GM19463 (cell line): ENCODE results near the gene CKAP4.
"Not testable (repeated sequence)": the region's sequence is repeated elsewhere in the genome, so short reads cannot be mapped to it uniquely, and the experiment has no call there.

ENCODE experiments used
- ATAC-seq: cut with Tn5 transposase; IDR thresholded peaks from one replicate; pipeline ENCODE4 v1.9.1; 2021; ENCODE audit warnings: mild to moderate bottlenecking, moderate library complexity; ENCODE audit not compliant: unreplicated experiment

Gene CKAP4

GRCh38 chr12:106247674-106248311 is at the start of gene CKAP4:
TSS of gene CKAP4 (minus strand) at chr12:106248020. CDS start at chr12:106247851, 169 bp downstream.
- peak; percentile 49 for ATAC-seq

GRCh38 chr12:106297075-106297474 is 49.3 kb upstream of the CKAP4 start:
- ATAC-seq: no peak

DNA sequence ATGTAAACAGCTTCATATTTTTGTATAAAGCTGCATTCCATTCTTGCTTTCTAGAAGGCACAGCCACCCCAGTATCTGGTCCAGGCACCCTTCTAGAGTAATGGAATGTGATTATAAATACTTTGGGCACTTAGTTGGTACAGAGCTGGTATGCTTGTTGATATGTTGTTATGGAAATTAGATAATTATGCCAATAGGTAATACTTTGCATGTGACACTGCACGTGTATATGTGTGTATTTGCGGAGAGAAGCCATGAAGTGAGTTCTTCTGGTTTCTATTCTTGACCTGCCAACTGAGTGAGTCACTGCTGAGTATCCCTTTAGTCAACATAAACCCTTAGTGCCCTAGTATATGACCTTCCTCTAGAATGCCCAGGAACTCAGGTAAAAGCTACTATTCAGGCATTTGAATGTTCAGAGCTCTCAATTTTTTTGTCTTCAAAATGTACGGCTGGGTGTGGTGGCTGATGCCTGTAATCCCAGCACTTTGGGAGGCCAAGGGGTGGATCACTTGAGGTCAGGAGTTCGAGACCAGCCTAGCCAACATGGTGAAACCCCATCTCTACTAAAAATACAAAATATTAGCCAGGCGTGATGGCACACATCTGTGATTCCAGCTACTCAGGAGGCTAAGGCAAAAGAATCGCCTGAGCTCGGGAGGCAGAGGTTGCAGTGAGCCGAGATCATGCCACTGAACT is 48.5 kb upstream of the CKAP4 start:
- no peak for ATAC-seq

GRCh38 chr12:106292339-106292738 is 44.5 kb upstream of the CKAP4 start:
- ATAC-seq: no peak

DNA sequence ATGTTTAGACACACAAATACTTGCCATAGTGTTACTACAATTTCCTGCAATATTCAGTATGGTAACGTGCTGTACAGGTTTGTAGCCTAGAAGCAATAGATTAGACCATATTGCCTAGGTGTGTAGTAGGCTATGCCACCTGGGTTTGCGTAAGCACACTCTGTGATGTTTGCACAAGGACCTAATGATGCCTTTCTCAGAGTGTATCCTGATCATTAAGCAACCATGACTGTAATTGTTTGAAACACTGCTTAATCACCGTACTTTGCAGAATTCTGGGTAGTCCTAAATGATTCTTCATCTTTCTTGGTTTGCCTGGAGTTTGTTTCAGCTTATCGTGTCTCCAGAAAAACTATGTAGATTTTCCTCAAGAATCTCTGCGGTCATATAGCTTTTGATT is 43.5 kb upstream of the CKAP4 start:
- ATAC-seq: no peak

DNA sequence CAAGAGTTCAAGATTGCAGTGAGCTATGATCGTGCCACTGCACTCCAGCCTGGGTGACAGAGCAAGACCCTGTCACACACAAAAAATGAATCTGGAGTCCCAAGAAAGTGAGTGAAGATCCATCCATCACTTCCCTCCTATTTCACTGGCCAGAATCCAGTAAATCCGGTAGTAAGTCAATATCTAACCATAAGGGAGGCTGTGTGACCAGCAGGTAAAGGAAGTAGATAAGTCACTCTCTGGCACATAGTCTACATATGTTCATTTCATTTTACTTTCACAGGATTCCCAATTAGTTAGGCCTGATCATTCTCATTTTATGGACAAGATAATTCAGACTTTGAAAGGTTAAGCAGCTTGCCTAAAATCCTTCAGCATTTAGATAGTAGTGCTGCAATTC is 42.8 kb upstream of the CKAP4 start:
- ATAC-seq: no peak

GRCh38 chr12:106289196-106289681 is 41.4 kb upstream of the CKAP4 start:
- ATAC-seq: no peak

- no peak for ATAC-seq
Measured at GRCh38 chr12:106288494-106289195, 40.8 kb upstream of the CKAP4 start.

- ATAC-seq: no peak
Measured at GRCh38 chr12:106288101-106288493, 40.3 kb upstream of the CKAP4 start.

- ATAC-seq: no peak
Measured at GRCh38 chr12:106287364-106287763, 39.5 kb upstream of the CKAP4 start.

GRCh38 chr12:106286576-106287162 is 38.8 kb upstream of the CKAP4 start:
- ATAC-seq: not testable (repeated sequence)

- no peak for ATAC-seq
Measured at GRCh38 chr12:106285982-106286381, 38.2 kb upstream of the CKAP4 start.

GRCh38 chr12:106284358-106285105 is 36.7 kb upstream of the CKAP4 start:
- ATAC-seq: no peak

DNA sequence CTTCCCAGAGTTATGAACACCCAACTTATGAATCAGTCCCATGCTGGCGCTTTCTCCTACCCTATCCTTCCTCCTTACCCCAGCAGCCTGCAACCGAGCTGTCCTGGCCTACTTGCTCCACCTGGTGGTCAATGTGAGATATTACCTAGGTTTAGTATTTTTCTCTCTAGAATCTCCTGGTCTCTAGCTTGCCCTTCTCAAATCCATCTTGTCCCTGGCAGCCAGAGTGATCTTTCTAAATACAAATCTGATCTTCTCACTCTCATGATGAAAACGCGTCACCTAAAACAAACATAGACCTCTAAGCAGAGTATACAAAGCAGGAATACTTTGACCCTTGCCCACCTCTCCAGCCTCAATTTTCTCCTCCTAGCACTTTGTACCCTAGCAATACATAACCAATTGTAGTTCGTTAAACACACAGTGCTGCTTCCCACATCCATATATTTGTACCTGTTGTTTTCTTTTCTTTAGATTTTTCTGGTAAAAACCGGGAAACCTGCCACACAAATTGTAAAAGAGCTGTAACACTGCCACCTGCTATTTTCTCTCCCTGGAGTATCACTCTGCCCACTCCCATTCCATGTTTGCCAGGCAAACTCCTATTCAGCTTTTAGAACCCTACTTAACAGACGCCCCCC is 34.8 kb upstream of the CKAP4 start:
- no peak for ATAC-seq

DNA sequence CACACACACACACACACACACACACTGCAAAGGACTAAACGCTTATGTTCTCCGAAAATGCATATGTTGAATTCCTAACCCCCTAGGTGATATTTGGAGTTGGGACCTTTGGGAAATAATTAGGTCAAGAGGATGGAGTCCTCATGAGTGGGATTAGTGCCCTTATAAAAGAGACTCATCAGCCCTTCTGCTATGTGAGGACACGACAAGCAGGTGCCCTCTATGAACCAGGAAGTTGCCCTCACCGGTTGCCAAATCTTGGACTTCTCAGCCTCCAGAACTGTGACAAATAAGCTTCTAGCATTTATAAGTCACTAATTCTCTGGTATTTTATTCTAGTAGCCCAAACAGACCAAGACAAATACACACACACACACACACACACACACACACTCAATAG is 34.0 kb upstream of the CKAP4 start:
- no peak for ATAC-seq

DNA sequence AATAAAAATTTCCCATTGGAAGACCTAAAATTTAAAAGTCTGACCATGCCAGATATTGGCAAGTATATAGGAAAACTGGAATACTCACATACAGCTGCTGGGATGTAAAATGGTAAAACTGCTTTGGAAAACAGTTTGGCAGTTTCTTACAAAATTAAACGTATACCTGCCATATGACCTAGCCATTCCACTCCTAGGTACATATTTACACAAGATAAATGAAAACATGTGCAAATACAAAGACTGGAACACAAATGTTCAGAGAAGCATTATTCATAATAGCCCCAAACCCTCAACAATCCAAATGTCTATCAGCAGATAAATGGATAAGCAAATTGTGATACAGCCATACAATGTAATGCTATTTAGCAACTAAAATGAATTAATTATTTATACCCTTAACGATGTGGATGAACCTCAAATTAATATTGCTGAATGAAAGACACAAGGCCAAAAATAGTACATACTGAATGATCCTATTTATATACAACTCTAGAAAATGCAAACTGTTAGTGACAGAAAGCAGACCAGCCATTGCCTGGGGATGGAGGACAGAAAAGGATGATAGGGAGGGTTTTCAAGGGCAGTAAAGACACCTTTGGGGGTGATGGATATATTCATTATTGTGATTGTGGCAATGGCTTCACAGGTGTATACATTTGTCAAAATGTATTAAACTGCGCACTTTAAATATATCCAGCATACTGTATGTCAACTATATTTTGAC is 33.4 kb upstream of the CKAP4 start:
- ATAC-seq: no peak

DNA sequence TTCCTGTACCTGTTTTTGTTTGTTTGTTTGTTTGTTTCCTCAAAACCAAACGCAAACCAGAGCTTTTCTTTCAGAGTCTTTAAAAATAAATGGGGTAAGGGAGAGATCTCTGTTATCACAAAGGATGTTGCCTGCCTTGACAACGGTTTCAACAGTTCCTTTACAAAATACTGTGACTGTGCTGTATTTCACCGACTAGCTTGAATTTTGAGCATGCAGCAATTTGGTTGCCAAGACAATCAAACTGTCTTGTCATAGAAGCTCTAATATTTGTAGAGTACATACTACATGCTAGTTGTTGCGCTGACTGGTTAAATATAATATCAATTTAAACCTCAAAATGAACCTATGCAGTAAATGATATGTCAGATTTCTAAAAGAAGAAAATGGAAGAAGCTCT is 32.3 kb upstream of the CKAP4 start:
- no peak for ATAC-seq

- ATAC-seq: peak; percentile 60
Measured at GRCh38 chr12:106276032-106276740, 28.4 kb upstream of the CKAP4 start.

DNA sequence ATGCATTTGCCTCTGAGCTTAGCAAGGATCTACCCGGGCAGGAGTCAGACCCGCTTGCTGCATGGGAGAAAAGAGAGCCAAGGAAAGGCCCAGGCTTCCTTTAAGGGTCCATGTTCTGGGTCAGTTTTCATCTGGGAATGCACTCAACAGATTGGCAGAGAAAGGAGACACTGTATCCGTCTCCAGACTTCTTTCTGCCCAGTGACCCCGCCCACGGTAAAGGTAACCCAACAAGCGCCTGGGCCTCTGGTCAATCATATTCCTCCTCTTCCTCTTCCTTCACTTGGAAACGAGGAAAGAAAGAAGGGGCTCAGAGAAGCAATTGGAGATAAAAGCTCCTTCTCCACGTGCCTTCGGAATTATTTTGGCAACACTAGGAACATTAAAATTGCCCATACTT is 27.6 kb upstream of the CKAP4 start:
- no peak for ATAC-seq
